Upper lobe of left lung (tissue), 4 donors: ENCODE measurements around the gene ADCY4.

Source experiments
- CTCF ChIP-seq, 6 experiments: fragments of 450-650 bp in 4 of 6; fragments of 200-600 bp in 2 of 6; sonication (generic) in 2 of 6; IDR thresholded peaks; one replicate each; pipeline ENCODE4 v1.5.1; 2016 to 2019; ENCODE audit warnings: antibody characterized with exemption in 6 of 6
- POLR2A ChIP-seq, 4 donors: fragments of 450-650 bp; IDR thresholded peaks; one replicate each; pipeline ENCODE4 v1.5.1; 2016 to 2017; ENCODE audit warnings: antibody characterized with exemption in 4 of 4, mild to moderate bottlenecking in 2 of 4
- POLR2AphosphoS5 ChIP-seq, 2 donors: sonication (generic); formaldehyde crosslinking; IDR thresholded peaks; one replicate each; pipeline ENCODE4 v1.5.1; 2017; ENCODE audit warnings: antibody characterized with exemption in 2 of 2

- TF ChIP-seq CTCF (IDR thresholded peaks at IDR 0.05) (no peak), POLR2A (IDR thresholded peaks at IDR 0.05) (no peak), POLR2AphosphoS5 (IDR thresholded peaks at IDR 0.05) (no peak)
Observed at GRCh38 chr14:24381363-24382063, 46.6 kb upstream of the ADCY4 start.
